Measurements from ENCODE around the gene ITGA5.

The ITGA5 gene

GRCh38 chr12:54376596-54376995 is 42.5 kb downstream of the ITGA5 start:
- no peak overlapping the region for H3K4me3 ChIP-seq (ENCODE audit: low read depth, low read length)
- TF ChIP-seq CTCF (IDR thresholded peaks at IDR 0.05; ENCODE audit: borderline replicate concordance, insufficient read depth, low read depth, low read length), result no peak

DNA sequence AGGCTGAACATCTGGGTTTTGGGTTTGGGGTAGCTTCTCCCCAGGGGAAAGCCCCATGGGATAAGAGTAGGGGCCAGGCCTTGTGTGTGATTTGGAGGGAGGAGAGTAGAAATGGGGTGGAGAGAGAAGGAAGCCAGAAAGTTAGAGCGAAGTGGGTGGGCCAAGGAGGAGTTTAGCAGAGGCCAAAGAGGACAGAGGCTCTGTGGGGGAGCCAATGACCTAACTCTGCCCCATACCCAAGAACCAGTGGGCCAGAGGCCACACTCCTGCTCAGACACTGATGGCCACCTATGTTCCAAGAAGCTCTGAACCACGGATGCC is 43.8 kb downstream of the ITGA5 start:
- no peak for TF ChIP-seq CTCF (IDR thresholded peaks at IDR 0.05; ENCODE audit: borderline replicate concordance, insufficient read depth, low read depth, low read length)
- H3K4me3 ChIP-seq (ENCODE audit: low read depth, low read length), result no peak overlapping the region

DNA sequence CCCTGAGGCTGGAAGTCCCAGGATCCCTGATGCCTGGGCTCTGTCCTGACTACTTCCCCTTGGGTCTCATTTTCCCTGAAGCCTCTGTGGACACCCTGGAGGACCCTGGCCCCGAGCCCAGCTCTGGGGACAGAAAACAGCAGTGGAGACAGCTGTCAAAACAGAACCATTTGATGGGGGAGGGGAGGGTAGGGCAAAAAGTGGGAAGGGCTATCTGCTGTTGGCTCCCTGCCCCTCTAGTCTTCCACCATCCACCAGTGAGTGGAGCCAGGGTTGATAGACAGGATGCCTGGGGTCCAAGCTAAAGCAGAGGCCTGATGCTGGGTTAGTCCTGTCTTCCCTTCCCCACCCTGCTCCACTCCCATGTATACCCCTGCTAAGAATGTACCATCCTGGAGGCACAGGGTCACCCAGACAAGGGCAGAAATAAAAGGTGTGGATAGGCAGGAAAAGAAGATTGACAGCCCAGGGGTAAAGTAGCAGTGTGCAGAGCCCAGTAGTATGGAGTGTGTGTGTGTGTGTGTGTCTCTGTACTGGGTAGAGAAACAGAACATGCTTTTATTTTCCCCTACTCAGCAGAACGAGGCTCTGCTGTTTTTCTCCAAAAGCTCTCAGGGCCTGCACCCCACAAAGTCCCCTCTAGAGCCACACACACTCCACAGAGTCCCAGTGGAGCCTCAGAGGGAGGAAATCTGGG is 44.4 kb downstream of the ITGA5 start:
- H3K4me3 ChIP-seq (ENCODE audit: low read depth, low read length), result no peak overlapping the region
- TF ChIP-seq CTCF (IDR thresholded peaks at IDR 0.05; ENCODE audit: borderline replicate concordance, insufficient read depth, low read depth, low read length), result no peak

- no peak for TF ChIP-seq CTCF (IDR thresholded peaks at IDR 0.05; ENCODE audit: borderline replicate concordance, insufficient read depth, low read depth, low read length)
- no peak overlapping the region for H3K4me3 ChIP-seq (ENCODE audit: low read depth, low read length)
These were observed 45.2 kb downstream of the ITGA5 start for GRCh38 chr12:54373649-54374561.

- no peak overlapping the region for H3K4me3 ChIP-seq (ENCODE audit: low read depth, low read length)
- TF ChIP-seq CTCF (IDR thresholded peaks at IDR 0.05; ENCODE audit: borderline replicate concordance, insufficient read depth, low read depth, low read length), result no peak
These were observed 46.8 kb downstream of the ITGA5 start for GRCh38 chr12:54372113-54372806.

- TF ChIP-seq CTCF (IDR thresholded peaks at IDR 0.05; ENCODE audit: borderline replicate concordance, insufficient read depth, low read depth, low read length), result no peak
- H3K4me3 ChIP-seq (ENCODE audit: low read depth, low read length), result no peak overlapping the region
These were observed 47.5 kb downstream of the ITGA5 start for GRCh38 chr12:54371328-54372112.
